Vagina (tissue), 1 donor: ENCODE results near the gene PIGC. TPM values are rescaled to one million over a fixed set of nuclear protein-coding genes. Genes with fewer than 3 reads are reported as not detected.

Experiments used
- total RNA-seq: library from RNA; depleted of rRNA; stranded (reverse); fragments of >200 nt; gene quantifications from one replicate; pipeline ENCODE4 v1.2.3, GENCODE V29; 2016

Gene PIGC
- total RNA-seq, 1 donor from 2014 or later, result 14.5 TPM

Other genes with a start within 250 kb of the PIGC start
- not detected for gene C1orf105, start 23.4 kb downstream of the PIGC start, total RNA-seq
- 38.3 TPM for gene SUCO, start 89.1 kb upstream of the PIGC start, total RNA-seq
- not detected for gene FASLG, start 215.0 kb upstream of the PIGC start, total RNA-seq